SH-SY5Y (cell line): Measurements from ENCODE around the gene LUC7L.

ENCODE experiments used
- GATA2 ChIP-seq: IDR thresholded peaks from 2 replicates; pipeline ENCODE4 v1.6.1; 2011; ENCODE audit warnings: mild to moderate bottlenecking, low read depth, low read length
- GATA3 ChIP-seq: IDR thresholded peaks from 2 replicates; pipeline ENCODE4 v1.6.1; 2011; ENCODE audit warnings: low read depth, mild to moderate bottlenecking, low read length, moderate library complexity

DNA sequence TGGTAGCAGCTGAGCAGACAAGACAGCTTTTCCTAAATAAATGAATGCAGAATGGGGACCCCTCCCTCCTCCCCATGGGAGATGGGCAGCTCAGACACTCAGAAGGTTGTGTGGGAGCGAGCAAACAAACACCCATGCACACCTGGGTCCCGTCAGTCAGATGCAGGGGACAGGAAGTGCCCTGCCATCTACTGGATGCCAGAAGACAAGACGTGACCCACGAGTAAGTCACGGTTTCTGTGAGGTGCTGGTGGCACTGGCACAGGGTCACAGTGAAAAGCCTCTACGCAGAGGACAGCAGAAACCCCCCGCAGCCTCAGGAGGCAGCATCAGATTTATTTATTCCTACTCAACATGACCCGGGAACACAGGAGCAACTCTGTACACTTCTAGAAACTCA is 40.6 kb downstream of the LUC7L start:
- TF ChIP-seq GATA2 (no peak), GATA3 (no peak)
